ENCODE measurements around the gene SLC27A1. TPM values are rescaled to one million over a fixed set of nuclear protein-coding genes. Genes with fewer than 3 reads are reported as not detected.
"Not testable (repeated sequence)": the region's sequence is repeated elsewhere in the genome, so short reads cannot be mapped to it uniquely, and the experiment has no call there.

SLC27A1 gene
- total RNA-seq, 4 donors from 2014 or later = 30.6 to 58.2 (median 43.6) TPM

DNA sequence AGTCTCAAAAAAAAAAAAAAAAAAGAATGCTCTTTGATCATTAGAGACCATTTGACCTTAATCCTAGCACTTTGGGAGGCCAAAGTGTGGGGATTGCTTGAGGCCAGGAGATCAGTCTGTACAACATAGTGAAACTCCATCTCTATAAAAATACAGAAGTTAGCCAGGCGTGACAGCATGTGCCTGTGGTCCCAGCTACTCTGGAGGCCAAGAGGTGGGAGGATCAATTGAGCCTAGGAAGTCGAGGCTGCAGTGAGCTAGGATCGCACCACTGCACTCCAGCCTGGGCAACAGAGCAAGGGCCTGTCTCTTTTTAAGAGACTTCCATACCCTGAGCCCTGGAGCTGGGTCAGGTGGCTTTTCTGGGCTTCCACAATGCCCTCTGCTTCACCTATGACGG lies 73.7 kb downstream of the SLC27A1 start:
- WGBS, 2 donors = 75 to 81% methylated on average over 4 of the region's 4 CpGs
- H3K4me3 ChIP-seq (ENCODE audit: low read depth, poor library complexity, severe bottlenecking) = no peak overlapping the region
- intact Hi-C loops (cut with DNase I; ENCODE audit: low total_unique reads) = no loop called here
- no peak for DNase-seq (ENCODE audit: low spot score in 2 of 2)
- TF ChIP-seq POLR2A (IDR thresholded peaks at IDR 0.05) = no peak
- TF ChIP-seq, protein P1, sequence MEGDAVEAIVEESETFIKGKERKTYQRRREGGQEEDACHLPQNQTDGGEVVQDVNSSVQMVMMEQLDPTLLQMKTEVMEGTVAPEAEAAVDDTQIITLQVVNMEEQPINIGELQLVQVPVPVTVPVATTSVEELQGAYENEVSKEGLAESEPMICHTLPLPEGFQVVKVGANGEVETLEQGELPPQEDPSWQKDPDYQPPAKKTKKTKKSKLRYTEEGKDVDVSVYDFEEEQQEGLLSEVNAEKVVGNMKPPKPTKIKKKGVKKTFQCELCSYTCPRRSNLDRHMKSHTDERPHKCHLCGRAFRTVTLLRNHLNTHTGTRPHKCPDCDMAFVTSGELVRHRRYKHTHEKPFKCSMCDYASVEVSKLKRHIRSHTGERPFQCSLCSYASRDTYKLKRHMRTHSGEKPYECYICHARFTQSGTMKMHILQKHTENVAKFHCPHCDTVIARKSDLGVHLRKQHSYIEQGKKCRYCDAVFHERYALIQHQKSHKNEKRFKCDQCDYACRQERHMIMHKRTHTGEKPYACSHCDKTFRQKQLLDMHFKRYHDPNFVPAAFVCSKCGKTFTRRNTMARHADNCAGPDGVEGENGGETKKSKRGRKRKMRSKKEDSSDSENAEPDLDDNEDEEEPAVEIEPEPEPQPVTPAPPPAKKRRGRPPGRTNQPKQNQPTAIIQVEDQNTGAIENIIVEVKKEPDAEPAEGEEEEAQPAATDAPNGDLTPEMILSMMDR (IDR thresholded peaks at IDR 0.05) = no peak

DNA sequence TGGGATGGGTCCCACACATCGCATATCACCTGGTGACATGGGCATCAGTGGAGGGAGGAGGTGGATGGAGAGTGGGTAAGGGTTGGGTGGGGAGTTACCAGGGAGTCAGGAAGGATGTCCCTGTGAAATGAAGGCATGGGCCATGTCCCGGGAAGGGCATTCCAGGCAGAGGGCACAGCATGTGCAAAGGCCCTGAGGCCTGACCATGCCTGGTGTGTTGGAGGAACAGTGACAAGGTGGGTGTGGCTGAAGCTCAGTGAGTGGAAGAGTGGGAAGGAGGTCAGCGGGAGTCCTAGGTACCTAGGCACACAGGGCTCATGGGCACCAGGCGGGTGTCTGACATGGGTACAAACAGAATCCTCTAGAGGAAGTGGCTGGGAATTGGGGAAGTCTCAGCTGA lies 74.1 kb downstream of the SLC27A1 start:
- intact Hi-C loops (cut with DNase I; ENCODE audit: low total_unique reads) = no loop called here
- H3K4me3 ChIP-seq (ENCODE audit: low read depth, poor library complexity, severe bottlenecking) = no peak overlapping the region
- 95 to 97% methylated on average over 4 of the region's 4 CpGs for WGBS, 2 donors
- TF ChIP-seq, protein P1 (IDR thresholded peaks at IDR 0.05) = no peak
- no peak for TF ChIP-seq POLR2A (IDR thresholded peaks at IDR 0.05)
- DNase-seq (ENCODE audit: low spot score in 2 of 2) = no peak

DNA sequence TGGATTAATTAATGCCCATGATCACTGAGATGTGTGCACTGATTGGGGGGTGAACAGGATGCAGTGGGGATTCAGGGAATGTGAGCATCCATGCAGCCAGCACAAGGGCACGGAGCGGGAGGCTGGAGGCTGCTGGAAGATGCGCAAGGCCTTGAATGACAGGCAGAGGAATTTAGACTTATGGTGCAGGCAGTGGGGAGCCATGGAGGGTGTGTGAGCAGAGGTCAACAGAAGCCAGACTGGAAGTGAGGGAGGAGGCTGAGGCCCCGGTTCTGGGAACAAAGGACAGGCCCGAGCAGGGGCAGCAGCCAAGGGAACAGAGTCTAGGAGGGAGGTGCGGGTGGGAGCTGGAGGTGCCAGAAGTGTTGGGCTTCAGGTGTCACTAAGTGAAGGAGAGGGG lies 77.8 kb downstream of the SLC27A1 start:
- WGBS, 2 donors = 85 to 88% methylated on average over 6 of the region's 6 CpGs
- intact Hi-C loops (cut with DNase I; ENCODE audit: low total_unique reads) = no loop called here
- TF ChIP-seq, protein P1 (IDR thresholded peaks at IDR 0.05) = no peak
- no peak for TF ChIP-seq POLR2A (IDR thresholded peaks at IDR 0.05)
- no peak overlapping the region for H3K4me3 ChIP-seq (ENCODE audit: low read depth, poor library complexity, severe bottlenecking)
- no peak for DNase-seq (ENCODE audit: low spot score in 2 of 2)

DNA sequence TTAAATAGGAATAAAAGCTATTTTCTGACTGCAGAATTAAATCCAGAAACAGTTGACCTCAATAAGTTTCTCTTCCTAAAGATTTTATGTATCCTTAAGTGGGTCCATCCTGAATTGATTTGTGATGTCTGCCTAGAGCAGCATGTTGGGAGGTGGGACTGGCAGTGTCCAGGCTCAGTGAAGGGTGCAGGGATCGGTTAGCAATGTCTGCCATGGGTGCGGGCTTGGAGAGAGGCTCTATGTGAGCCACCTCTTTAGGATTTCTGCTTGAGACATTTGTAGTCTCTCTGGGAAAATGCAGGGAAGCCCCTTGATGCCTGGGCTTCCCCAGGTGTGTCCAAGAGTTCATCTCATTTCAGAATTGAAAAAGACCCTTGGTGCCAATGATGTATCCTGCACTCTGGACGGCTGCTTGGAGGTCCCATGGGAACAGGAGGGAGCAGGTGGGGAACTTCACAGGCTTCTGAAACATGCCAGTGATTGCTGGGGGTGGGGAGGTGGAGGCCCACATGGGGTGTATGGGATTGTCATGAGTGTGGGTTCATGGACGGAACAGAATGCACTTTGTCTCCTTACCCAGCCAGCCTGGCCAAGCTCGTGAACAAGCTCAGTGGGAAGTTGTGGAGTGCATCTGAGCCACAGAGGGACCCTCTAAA lies 78.9 kb downstream of the SLC27A1 start:
- H3K4me3 ChIP-seq (ENCODE audit: low read depth, poor library complexity, severe bottlenecking) = no peak overlapping the region
- DNase-seq (ENCODE audit: low spot score in 2 of 2) = no peak
- WGBS, 2 donors = 70 to 72% methylated on average over 5 of the region's 5 CpGs
- TF ChIP-seq, protein P1 (IDR thresholded peaks at IDR 0.05) = no peak
- no peak for TF ChIP-seq POLR2A (IDR thresholded peaks at IDR 0.05)
- intact Hi-C loops (cut with DNase I; ENCODE audit: low total_unique reads) = no loop called here

DNA sequence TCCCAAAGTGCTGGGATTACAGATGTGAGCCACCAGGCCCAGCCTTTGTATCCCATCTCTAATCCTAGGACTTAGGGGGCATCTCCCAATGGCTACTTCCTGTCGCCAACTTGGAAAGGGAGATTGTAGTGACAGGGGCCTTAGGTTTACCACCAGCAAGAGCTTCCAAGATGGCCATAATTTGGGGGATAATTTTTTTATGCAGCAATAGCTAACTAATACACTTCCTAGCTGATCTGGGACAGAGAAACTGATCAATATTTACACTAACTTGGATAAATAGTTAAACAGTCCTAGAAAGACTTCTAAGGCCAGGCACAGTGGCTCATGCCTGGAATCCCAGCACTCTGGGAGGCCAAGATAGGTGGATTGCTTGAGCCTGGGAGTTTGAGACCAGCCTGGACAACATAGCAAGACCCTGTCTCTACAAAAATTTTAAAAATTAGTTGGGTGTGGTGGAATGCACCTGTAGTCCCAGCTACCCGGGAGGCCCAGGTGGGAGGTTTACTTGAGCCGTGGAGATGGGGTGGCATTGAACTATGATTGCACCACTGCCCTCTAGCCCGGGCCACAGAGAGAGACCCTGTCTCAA lies 79.8 kb downstream of the SLC27A1 start:
- 94 to 96% methylated on average over 4 of the region's 4 CpGs for whole genome bisulfite sequencing, 2 donors
- TF ChIP-seq, protein P1 (IDR thresholded peaks at IDR 0.05) = no peak
- TF ChIP-seq POLR2A (IDR thresholded peaks at IDR 0.05) = no peak
- DNase-seq (ENCODE audit: low spot score in 2 of 2) = no peak
- no peak overlapping the region for H3K4me3 ChIP-seq (ENCODE audit: low read depth, poor library complexity, severe bottlenecking)
- intact Hi-C loops (cut with DNase I; ENCODE audit: low total_unique reads) = no loop called here

DNA sequence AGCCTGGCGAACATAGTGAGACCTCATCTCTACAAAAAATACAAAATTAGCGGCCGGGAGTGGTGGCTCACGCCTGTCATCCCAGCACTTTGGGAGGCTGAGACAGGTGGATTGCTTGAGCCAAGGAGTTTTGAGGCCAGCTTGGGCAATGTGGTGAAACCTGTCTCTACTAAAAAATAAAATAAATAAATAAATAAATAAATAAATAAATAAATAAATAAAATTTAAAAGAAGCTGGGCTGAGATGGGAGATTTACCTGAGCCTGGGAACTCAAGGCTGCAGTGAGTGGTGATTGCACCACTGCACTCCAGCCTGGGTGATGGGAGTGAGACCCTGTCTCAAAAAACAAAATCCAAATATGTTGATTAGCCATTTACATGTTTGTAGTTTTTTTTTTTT lies 82.4 kb downstream of the SLC27A1 start:
- intact Hi-C loops (cut with DNase I; ENCODE audit: low total_unique reads); H3K4me3 ChIP-seq (ENCODE audit: low read depth, poor library complexity, severe bottlenecking); DNase-seq (ENCODE audit: low spot score in 2 of 2): not testable (repeated sequence)
- WGBS, 2 donors = 93 to 95% methylated on average over 4 of the region's 4 CpGs

All from lower leg skin (tissue), 4 donors.